Stimulated activated CD8-positive, alpha-beta memory T cell treated with anti-CD3 and anti-CD28 coated beads, Interleukin-4, amount 100 ng/mL, for 24 hours (primary cell): ENCODE measurements around the gene ASB12.

Experiments used
- DNase-seq: peaks from one replicate; pipeline ENCODE4 v3.0.0-alpha.2; 2020; ENCODE audit warnings: low read depth

Gene ASB12

DNA sequence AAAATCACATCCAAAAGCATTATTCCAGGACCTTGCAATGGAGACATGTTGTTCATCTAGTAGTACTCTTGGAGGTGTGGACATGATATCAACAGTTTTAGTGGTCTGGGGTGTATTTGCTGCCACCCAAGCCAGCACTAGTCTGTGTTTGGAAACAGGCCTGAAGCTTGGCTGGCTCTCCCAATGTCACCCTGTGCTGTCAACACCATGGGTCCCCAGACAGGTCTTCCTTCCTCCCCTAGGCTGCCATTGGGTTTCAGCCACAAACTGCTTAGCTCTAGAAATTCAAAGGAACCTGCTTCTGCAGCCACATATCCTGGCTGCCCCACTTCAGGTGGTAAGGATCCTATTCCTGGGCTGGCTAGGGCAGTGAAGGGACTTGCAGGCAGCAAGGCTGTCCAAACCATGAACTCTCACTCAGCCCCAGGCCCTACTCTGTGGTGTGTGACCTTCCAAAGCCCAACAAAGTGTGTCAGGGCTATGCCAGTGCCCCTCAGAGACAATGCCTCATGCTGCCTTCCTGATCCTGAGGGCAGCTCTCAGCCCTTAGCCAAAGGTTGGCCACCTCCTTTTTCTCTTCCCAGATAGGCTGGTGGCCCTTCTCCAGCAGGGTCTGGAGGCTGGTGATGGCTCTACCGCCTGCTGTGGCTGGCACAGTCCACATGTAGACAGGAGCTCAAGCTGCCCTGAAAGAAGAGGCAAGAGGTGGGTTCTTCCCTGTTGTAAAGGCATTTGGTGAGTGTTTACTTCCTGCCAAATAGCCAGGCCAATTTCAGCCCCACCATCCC lies 43.2 kb downstream of the ASB12 start:
- no peak for DNase-seq

DNA sequence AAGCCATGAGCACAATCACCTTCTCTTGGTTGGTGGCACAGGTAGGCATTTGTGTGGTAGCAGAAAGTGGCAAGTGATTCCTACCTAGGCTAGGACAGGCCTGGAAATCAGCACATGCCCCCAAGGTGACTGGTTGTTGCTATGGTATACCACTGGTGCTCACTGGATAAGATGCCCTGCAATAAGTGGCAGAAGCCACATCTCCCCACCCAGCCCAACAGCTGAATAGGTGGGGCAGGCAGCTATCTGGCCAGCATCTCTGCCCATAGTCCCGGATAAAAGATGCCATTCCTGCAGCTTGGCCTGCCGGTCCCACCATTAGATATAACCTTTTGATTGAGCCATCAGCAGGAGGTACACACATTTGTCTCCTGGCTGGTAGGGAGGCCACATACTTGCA lies 46.0 kb downstream of the ASB12 start:
- no peak for DNase-seq

DNA sequence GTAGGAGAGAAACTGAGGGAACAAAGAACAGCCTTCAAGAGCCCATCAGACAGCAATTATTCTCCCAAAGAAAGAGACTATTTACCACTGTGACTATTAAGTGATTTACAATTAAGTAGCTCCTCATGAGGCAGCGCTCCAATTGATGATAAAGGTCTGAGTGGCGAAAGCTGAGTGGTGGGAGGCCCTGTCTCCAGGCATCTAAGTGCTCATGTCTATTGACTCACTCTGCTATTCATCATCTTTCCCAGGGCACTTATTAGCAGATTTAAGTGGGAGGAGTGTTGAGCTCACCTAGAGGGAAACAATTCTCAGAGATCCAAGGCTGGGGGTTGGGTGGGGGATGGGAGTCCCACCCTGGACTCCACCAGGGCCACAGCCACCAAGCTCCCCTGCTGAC lies 48.2 kb downstream of the ASB12 start:
- no peak for DNase-seq

DNA sequence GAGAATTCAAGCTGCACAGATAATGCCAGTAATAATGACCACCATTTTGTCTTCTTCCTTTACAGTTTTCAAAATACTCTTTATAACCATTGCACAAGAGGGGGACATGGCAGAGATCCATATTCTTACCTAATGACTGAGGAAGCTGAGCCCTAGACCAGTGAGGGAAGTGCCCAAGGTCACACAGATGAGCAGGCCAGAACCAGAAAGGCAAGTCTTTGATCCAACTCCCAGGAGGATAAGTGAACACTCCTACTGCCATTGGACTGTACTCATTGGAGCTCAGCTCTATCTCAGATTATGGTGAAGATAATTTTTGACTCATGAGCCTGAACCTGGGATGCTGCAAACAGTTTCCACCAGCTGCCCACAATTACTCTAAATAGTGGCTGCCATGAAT lies 53.5 kb downstream of the ASB12 start:
- no peak for DNase-seq
